H9 (cell line): ENCODE data around the gene SLC24A3. TPM values are rescaled to one million over a fixed set of nuclear protein-coding genes. Genes with fewer than 3 reads are reported as not detected.
A peak's percentile ranks its signal among the peaks of the same experiment; 100 is the strongest.

ENCODE experiments used
- DNase-seq: peaks from one replicate; pipeline ENCODE4 v3.0.0-alpha.2; 2017
- H2AFZ ChIP-seq: one replicate; pipeline ENCODE4 v1.6.1; 2013; ENCODE audit warnings: mild to moderate bottlenecking, low read length, control low read depth, moderate library complexity
- H2AK5ac ChIP-seq: 2 replicates; pipeline ENCODE4 v1.6.1; 2013; ENCODE audit warnings: low read length, control low read depth, mixed read lengths; ENCODE audit not compliant: insufficient read length
- H2BK120ac ChIP-seq: one replicate; pipeline ENCODE4 v1.6.1; 2013; ENCODE audit warnings: low read depth, mild to moderate bottlenecking, low read length, control low read depth, inconsistent platforms; ENCODE audit not compliant: poor library complexity, severe bottlenecking
- H2BK12ac ChIP-seq: 2 replicates; pipeline ENCODE4 v1.6.1; 2013; ENCODE audit warnings: low read length, control low read depth, mixed read lengths, low read depth; ENCODE audit not compliant: insufficient read length
- H2BK15ac ChIP-seq: 2 replicates; pipeline ENCODE4 v1.6.1; 2013; ENCODE audit warnings: low read depth, low read length, control low read depth
- H2BK20ac ChIP-seq: one replicate; pipeline ENCODE4 v1.6.1; 2013; ENCODE audit warnings: low read depth, mild to moderate bottlenecking, low read length, control low read depth, inconsistent platforms; ENCODE audit not compliant: poor library complexity, severe bottlenecking
- H2BK5ac ChIP-seq: 2 replicates; pipeline ENCODE4 v1.6.1; 2013; ENCODE audit warnings: low read length, control low read depth, mixed read lengths; ENCODE audit not compliant: insufficient read length
- H3K14ac ChIP-seq: 2 replicates; pipeline ENCODE4 v1.6.1; 2013; ENCODE audit warnings: low read length, control low read depth; ENCODE audit not compliant: insufficient read depth
- H3K18ac ChIP-seq: 2 replicates; pipeline ENCODE4 v1.6.1; 2013; ENCODE audit warnings: low read depth, mild to moderate bottlenecking, mixed read lengths, low read length, control low read depth; ENCODE audit not compliant: insufficient read length
- H3K23ac ChIP-seq: 2 replicates; pipeline ENCODE4 v1.6.1; 2013; ENCODE audit warnings: low read length, control low read depth, mixed read lengths, low read depth; ENCODE audit not compliant: insufficient read length
- H3K23me2 ChIP-seq: 2 replicates; pipeline ENCODE4 v1.6.1; 2013; ENCODE audit warnings: low read depth, mild to moderate bottlenecking, mixed read lengths, low read length, control low read depth; ENCODE audit not compliant: insufficient read length, poor library complexity, severe bottlenecking
- H3K27ac ChIP-seq: 2 replicates; pipeline ENCODE4 v1.5.1; 2013; ENCODE audit warnings: low read length, control low read depth, mixed read lengths, low read depth; ENCODE audit not compliant: insufficient read length
- H3K27me3 ChIP-seq: 2 replicates; pipeline ENCODE4 v1.6.1; 2013; ENCODE audit warnings: low read length, control low read depth, inconsistent platforms; ENCODE audit not compliant: insufficient read depth
- H3K4ac ChIP-seq: 2 replicates; pipeline ENCODE4 v1.6.1; 2013; ENCODE audit warnings: low read depth, mild to moderate bottlenecking, control low read depth, inconsistent platforms, low read length, moderate library complexity
- H3K4me1 ChIP-seq: 2 replicates; pipeline ENCODE4 v1.6.1; 2013; ENCODE audit warnings: low read length, control low read depth, inconsistent platforms; ENCODE audit not compliant: insufficient read depth
- H3K4me2 ChIP-seq: 2 replicates; pipeline ENCODE4 v1.6.1; 2013; ENCODE audit warnings: low read length, control low read depth, mixed read lengths; ENCODE audit not compliant: insufficient read length, insufficient read depth
- H3K56ac ChIP-seq: 2 replicates; pipeline ENCODE4 v1.6.1; 2013; ENCODE audit warnings: low read depth, mild to moderate bottlenecking, mixed read lengths, low read length, control low read depth; ENCODE audit not compliant: insufficient read length
- H3K79me1 ChIP-seq: 2 replicates; pipeline ENCODE4 v1.6.1; 2013; ENCODE audit warnings: low read depth, mild to moderate bottlenecking, moderate library complexity, low read length, control low read depth, inconsistent platforms; ENCODE audit not compliant: insufficient read depth, poor library complexity, severe bottlenecking
- H3K79me2 ChIP-seq: 2 replicates; pipeline ENCODE4 v1.6.1; 2013; ENCODE audit warnings: low read length, control low read depth, inconsistent platforms; ENCODE audit not compliant: insufficient read depth
- H3K9ac ChIP-seq: 2 replicates; pipeline ENCODE4 v1.6.1; 2013; ENCODE audit warnings: low read length, control low read depth, mixed read lengths; ENCODE audit not compliant: insufficient read length; ENCODE audit errors: extremely low read depth
- H3K9me3 ChIP-seq: one replicate; pipeline ENCODE4 v1.6.1; 2013; ENCODE audit warnings: low read depth, low read length, inconsistent platforms; ENCODE audit not compliant: control insufficient read depth
- H3T11ph ChIP-seq: one replicate; pipeline ENCODE4 v1.6.1; 2013; ENCODE audit warnings: mild to moderate bottlenecking, low read length, control low read depth, inconsistent platforms
- H4K20me1 ChIP-seq: one replicate; pipeline ENCODE4 v1.6.1; 2013; ENCODE audit not compliant: control insufficient read depth, insufficient read length, insufficient read depth
- H4K5ac ChIP-seq: 2 replicates; pipeline ENCODE4 v1.6.1; 2013; ENCODE audit warnings: low read depth, mild to moderate bottlenecking, mixed read lengths, low read length, control low read depth; ENCODE audit not compliant: insufficient read length
- H4K8ac ChIP-seq: replicated peaks from 2 replicates; pipeline ENCODE4 v1.6.1; 2013; ENCODE audit warnings: low read length, control low read depth, mixed read lengths, low read depth; ENCODE audit not compliant: insufficient read length
- H4K91ac ChIP-seq: 2 replicates; pipeline ENCODE4 v1.6.1; 2013; ENCODE audit warnings: low read depth, mild to moderate bottlenecking, moderate library complexity, mixed read lengths, low read length, control low read depth; ENCODE audit not compliant: insufficient read length
- H3K27ac Mint-ChIP-seq, 3 experiments: 2 replicates in 2 of 3; 3 replicates in 1 of 3; pipeline ENCODE4 v1.8.0; 2020 to 2021; ENCODE audit warnings: mixed read lengths in 3 of 3, mild to moderate bottlenecking in 1 of 3, moderate library complexity in 1 of 3
- H3K27me3 Mint-ChIP-seq: 2 replicates; pipeline ENCODE4 v1.8.0; 2021; ENCODE audit warnings: low read depth, mild to moderate bottlenecking, moderate library complexity, mixed read lengths
- H3K36me3 Mint-ChIP-seq, 3 experiments: 2 replicates in 2 of 3; 3 replicates in 1 of 3; pipeline ENCODE4 v1.8.0; 2020 to 2021; ENCODE audit warnings: low read depth in 3 of 3, mixed read lengths in 3 of 3; ENCODE audit not compliant: insufficient read depth in 1 of 3
- H3K4me1 Mint-ChIP-seq, 2 experiments: 2 replicates each; pipeline ENCODE4 v1.8.0; 2020; ENCODE audit warnings: mixed read lengths in 2 of 2
- H3K4me3 Mint-ChIP-seq, 2 experiments: 2 replicates in 1 of 2; 3 replicates in 1 of 2; pipeline ENCODE4 v1.8.0; 2020 to 2021; ENCODE audit warnings: mild to moderate bottlenecking in 2 of 2, mixed read lengths in 2 of 2, moderate library complexity in 1 of 2
- H3K9me3 Mint-ChIP-seq, 2 experiments: 2 replicates in 1 of 2; 3 replicates in 1 of 2; pipeline ENCODE4 v1.8.0; 2020; ENCODE audit warnings: mild to moderate bottlenecking in 2 of 2, mixed read lengths in 2 of 2, moderate library complexity in 1 of 2
- WGBS: extraction: QIAGEN DNeasy Blood & Tissue Kit; methylation state at CpG from one replicate; pipeline ENCODE4 v1.1.7; 2013; ENCODE audit warnings: missing lambda C conversion rate, low lambda C conversion rate, mixed read lengths; ENCODE audit not compliant: insufficient read length; ENCODE audit errors: extremely low coverage; 5-methylcytosine and 5-hydroxymethylcytosine counted together
- total RNA-seq: library from RNA; stranded (reverse); gene quantifications from 2 replicates; pipeline ENCODE4 v1.2.1, GENCODE V29; 2021
- TF ChIP-seq, protein P1 (sequence below): fragments of 200-600 bp; sonication (generic); conservative IDR thresholded peaks from 3 replicates; pipeline ENCODE4 v1.8.0; 2021; ENCODE audit warnings: antibody characterized with exemption, mild to moderate bottlenecking

Gene SLC24A3
- total RNA-seq, 1 experiment from 2014 or later = 0.83 TPM

DNA sequence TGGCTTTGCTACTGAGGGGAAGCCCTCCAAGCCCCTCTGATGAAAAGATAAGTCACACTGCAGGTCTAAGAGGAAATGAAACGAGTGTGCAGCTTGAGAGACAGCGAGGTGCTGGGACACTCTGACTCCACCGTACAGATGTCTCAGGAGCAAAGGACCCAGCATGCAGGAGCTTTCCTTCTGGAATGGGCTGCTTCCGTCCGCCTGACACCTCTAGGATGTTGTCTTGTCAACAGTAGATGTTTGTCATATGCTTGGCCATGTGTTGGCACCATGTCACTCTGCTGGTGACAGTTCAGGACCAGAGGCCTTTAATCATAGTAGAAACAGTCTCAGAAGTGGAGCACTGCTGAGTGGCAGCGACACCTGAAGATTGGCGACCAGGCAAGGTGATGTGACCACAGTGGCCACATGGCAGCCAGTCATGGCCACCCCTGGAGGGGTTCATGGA, 46.7 kb downstream of the SLC24A3 start:
- H3K9me3 Mint-ChIP-seq = no peaks in the 10 kb centered on the region

More for the DNA sequence above, 46.7 kb downstream of the SLC24A3 start:
- Histone ChIP-seq H3K23ac (no peak overlapping the region), H2BK120ac (no peak overlapping the region), H4K5ac (no peak overlapping the region), H2AK5ac (no peak overlapping the region), H3K9me3 (no peaks in the 10 kb centered on the region), H2BK12ac (no peak overlapping the region), H3T11ph (no peak overlapping the region), H2BK5ac (no peak overlapping the region), H3K27ac (no peak overlapping the region), H2BK15ac (no peak overlapping the region), H3K79me1 (no peaks in the 10 kb centered on the region), H3K9ac (no peak overlapping the region), H4K91ac (no peak overlapping the region), H3K14ac (0 out of 2 replicates have a peak overlapping the region, but pooled peaks have one; percentile 33), H3K79me2 (no peaks in the 10 kb centered on the region), H4K20me1 (no peaks in the 10 kb centered on the region), H3K56ac (no peak overlapping the region), H2BK20ac (no peak overlapping the region), H3K27me3 (no peaks in the 10 kb centered on the region), H3K4me2 (no peak overlapping the region), H4K8ac (no peak overlapping the region), H2AFZ (no peak overlapping the region), H3K4ac (no peak overlapping the region), H3K4me1 (no peaks in the 10 kb centered on the region; the same call in 1 of the 2 replicates), H3K18ac (no peak overlapping the region), H3K23me2 (no peaks in the 10 kb centered on the region)
- TF ChIP-seq, protein P1, sequence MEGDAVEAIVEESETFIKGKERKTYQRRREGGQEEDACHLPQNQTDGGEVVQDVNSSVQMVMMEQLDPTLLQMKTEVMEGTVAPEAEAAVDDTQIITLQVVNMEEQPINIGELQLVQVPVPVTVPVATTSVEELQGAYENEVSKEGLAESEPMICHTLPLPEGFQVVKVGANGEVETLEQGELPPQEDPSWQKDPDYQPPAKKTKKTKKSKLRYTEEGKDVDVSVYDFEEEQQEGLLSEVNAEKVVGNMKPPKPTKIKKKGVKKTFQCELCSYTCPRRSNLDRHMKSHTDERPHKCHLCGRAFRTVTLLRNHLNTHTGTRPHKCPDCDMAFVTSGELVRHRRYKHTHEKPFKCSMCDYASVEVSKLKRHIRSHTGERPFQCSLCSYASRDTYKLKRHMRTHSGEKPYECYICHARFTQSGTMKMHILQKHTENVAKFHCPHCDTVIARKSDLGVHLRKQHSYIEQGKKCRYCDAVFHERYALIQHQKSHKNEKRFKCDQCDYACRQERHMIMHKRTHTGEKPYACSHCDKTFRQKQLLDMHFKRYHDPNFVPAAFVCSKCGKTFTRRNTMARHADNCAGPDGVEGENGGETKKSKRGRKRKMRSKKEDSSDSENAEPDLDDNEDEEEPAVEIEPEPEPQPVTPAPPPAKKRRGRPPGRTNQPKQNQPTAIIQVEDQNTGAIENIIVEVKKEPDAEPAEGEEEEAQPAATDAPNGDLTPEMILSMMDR = no peak
- peaks cover 6 to 7% of the 10 kb centered on the region in 2 experiments; a peak in 2 of 4 replicates for H3K4me1 Mint-ChIP-seq
- no peak overlapping the region for H3K4me3 Mint-ChIP-seq
- DNase-seq = peak; percentile 12
- H3K27me3 Mint-ChIP-seq = no peaks in the 10 kb centered on the region
- no peaks in the 10 kb centered on the region for H3K36me3 Mint-ChIP-seq
- peak overlapping the region in 1 of 3 experiments; percentile 65; a peak in 2 of 7 replicates for H3K27ac Mint-ChIP-seq
- WGBS = no CpG with 5 or more reads among the region's 7 CpGs
